ENCODE results near the gene PTPRT.

PTPRT gene

DNA sequence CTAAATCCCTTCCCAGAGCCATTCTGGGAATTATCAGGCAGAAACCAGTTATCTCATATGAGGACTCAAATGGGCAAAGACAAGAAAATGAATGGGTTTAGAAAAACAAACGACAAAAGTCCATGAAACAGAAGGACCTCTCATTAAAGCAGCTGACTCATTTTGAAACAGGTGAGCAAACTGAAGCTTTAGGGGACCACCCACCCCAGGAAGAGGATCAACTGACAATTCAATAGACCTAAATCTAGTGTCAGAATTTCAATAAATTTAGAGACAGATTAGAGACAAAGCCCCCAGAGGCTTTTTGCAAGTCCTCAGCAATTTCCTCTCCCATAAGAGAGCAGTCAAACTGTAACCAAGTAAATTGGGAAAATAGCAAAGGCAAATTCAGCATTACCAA is 333.8 kb downstream of the PTPRT start:
- TF ChIP-seq, protein P1, sequence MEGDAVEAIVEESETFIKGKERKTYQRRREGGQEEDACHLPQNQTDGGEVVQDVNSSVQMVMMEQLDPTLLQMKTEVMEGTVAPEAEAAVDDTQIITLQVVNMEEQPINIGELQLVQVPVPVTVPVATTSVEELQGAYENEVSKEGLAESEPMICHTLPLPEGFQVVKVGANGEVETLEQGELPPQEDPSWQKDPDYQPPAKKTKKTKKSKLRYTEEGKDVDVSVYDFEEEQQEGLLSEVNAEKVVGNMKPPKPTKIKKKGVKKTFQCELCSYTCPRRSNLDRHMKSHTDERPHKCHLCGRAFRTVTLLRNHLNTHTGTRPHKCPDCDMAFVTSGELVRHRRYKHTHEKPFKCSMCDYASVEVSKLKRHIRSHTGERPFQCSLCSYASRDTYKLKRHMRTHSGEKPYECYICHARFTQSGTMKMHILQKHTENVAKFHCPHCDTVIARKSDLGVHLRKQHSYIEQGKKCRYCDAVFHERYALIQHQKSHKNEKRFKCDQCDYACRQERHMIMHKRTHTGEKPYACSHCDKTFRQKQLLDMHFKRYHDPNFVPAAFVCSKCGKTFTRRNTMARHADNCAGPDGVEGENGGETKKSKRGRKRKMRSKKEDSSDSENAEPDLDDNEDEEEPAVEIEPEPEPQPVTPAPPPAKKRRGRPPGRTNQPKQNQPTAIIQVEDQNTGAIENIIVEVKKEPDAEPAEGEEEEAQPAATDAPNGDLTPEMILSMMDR (conservative IDR thresholded peaks at IDR 0.05; ENCODE audit: low read length): no peak
- no peak for DNase-seq (ENCODE audit: low read depth)
- no peak overlapping the region for H3K4me3 ChIP-seq (ENCODE audit: low read length)

- H3K4me3 ChIP-seq (ENCODE audit: low read length): no peak overlapping the region
- no peak for DNase-seq (ENCODE audit: low read depth)
- TF ChIP-seq, protein P1 (conservative IDR thresholded peaks at IDR 0.05; ENCODE audit: low read length): no peak
Measured at GRCh38 chr20:42852691-42853090, 337.0 kb downstream of the PTPRT start.

GRCh38 chr20:42846784-42847490 is 342.8 kb downstream of the PTPRT start:
- H3K4me3 ChIP-seq (ENCODE audit: low read length): no peak overlapping the region
- no peak for DNase-seq (ENCODE audit: low read depth)
- TF ChIP-seq, protein P1 (conservative IDR thresholded peaks at IDR 0.05; ENCODE audit: low read length): no peak

GRCh38 chr20:42844751-42845150 is 345.0 kb downstream of the PTPRT start:
- DNase-seq (ENCODE audit: low read depth): no peak
- H3K4me3 ChIP-seq (ENCODE audit: low read length): no peak overlapping the region
- TF ChIP-seq, protein P1 (conservative IDR thresholded peaks at IDR 0.05; ENCODE audit: low read length): no peak

DNA sequence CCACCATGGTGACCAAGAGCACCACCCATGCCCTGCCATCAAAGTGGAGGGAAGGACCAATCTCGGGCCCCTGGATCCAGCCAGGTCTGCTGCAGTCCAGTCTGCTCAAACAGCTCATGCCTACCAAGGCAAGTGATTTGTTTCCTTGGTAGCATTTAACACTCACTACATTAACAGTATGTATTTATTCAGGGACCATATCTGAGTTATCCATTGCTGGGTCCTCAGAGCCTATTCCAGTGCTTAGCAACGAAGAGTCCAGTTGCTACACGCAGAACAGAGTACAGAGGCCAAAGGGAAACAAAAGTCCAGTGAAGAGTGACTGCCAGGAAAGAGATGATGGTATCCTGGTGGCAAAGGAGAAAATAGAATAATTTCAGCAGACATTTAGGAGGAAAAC is 352.2 kb downstream of the PTPRT start:
- TF ChIP-seq, protein P1 (conservative IDR thresholded peaks at IDR 0.05; ENCODE audit: low read length): no peak
- DNase-seq (ENCODE audit: low read depth): no peak
- no peak overlapping the region for H3K4me3 ChIP-seq (ENCODE audit: low read length)

DNA sequence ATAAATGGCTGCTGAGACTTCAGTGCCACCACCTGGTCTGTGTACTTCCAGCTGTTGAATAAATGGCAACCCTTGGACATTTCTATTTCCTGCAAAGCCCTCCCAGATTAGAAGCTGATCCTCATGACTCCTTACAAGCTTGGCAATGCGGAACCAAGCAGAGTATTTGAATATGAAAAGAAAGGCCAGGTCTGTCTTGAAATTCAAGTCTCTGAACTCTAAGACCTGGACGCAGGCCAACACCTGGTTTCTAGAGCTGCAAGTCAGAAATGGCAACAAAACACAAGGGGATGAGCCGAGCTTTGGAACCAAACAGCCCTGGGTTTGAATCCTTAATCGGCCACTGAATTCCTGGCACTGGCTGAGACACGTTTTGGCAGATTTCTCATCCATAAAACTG is 353.4 kb downstream of the PTPRT start:
- TF ChIP-seq, protein P1 (conservative IDR thresholded peaks at IDR 0.05; ENCODE audit: low read length): no peak
- no peak overlapping the region for H3K4me3 ChIP-seq (ENCODE audit: low read length)
- no peak for DNase-seq (ENCODE audit: low read depth)

- no peak overlapping the region for H3K4me3 ChIP-seq (ENCODE audit: low read length)
- DNase-seq (ENCODE audit: low read depth): no peak
- TF ChIP-seq, protein P1 (conservative IDR thresholded peaks at IDR 0.05; ENCODE audit: low read length): no peak
Measured at GRCh38 chr20:42807876-42808275, 381.8 kb downstream of the PTPRT start.

Data from AG10803 (cell line).